ENCODE data around the gene TSC2. TPM values are rescaled to one million over a fixed set of nuclear protein-coding genes. Genes with fewer than 3 reads are reported as not detected.

TSC2 gene
- total and polyA plus RNA-seq, 9 of the 15 experiments (the other 6 are each of a cell fraction or from before 2014, with no cell fraction given), result 1.3 to 68.1 (median 16.6) TPM

DNA sequence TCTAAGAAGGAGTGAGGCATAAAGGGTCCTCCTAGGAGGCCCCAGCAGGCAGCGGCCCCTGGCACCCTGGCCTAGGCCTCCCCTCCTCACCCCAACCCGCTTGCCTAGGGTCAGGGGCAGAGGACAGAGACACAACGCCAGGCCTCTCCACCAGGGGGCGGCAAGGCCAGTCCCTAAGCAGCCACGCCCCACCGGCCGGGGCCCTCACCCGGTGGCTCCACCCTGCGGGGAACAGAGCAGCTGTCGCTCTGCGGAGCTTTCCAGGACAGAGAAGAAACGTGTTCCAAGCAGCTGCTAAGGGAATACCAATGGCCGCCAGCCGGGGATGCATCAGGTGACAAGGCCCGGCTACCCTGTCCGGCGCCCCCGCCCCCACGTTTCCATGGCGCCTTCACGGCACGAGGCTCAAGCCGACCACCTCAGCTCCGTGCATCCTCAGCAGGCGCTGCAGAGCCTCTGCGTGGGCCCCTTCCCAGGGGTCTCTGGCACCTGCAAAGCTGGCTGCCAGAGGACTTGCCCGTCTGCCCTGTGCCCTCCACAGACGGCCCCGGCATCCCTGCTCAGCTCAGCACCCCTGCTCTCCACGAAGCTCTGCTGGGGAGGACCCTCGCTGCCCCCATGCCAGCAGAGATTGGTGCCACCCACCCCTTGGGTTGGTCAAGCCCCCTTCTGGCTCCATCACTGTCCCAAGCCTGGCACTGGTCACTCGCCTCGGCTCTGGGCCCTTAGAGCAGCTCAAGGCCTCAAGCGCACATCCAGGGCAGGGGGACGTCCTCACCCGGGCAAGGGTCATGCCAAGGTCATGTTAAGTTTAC lies 43.8 kb upstream of the TSC2 start (continued):
- TF ChIP-seq, protein P1, sequence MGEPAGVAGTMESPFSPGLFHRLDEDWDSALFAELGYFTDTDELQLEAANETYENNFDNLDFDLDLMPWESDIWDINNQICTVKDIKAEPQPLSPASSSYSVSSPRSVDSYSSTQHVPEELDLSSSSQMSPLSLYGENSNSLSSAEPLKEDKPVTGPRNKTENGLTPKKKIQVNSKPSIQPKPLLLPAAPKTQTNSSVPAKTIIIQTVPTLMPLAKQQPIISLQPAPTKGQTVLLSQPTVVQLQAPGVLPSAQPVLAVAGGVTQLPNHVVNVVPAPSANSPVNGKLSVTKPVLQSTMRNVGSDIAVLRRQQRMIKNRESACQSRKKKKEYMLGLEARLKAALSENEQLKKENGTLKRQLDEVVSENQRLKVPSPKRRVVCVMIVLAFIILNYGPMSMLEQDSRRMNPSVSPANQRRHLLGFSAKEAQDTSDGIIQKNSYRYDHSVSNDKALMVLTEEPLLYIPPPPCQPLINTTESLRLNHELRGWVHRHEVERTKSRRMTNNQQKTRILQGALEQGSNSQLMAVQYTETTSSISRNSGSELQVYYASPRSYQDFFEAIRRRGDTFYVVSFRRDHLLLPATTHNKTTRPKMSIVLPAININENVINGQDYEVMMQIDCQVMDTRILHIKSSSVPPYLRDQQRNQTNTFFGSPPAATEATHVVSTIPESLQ (CRISPR knock-in tag; IDR thresholded peaks at IDR 0.05), result no peak
- TF ChIP-seq TBP (optimal IDR thresholded peaks at IDR 0.05; ENCODE audit: low read depth, low read length) (peak; percentile 40), AFF1 (IDR thresholded peaks at IDR 0.05; ENCODE audit: low read depth in 1 of 2, partially characterized antibody in 2 of 2) (no peak), TFAP4 (CRISPR knock-in tag; IDR thresholded peaks at IDR 0.05; ENCODE audit: borderline replicate concordance) (peak; percentile 98), FOXP1 (CRISPR knock-in tag; IDR thresholded peaks at IDR 0.05) (no peak), ZEB2 (IDR thresholded peaks at IDR 0.05) (no peak), ZNF449 (CRISPR knock-in tag; IDR thresholded peaks at IDR 0.05) (no peak), ZNF224 (CRISPR knock-in tag; IDR thresholded peaks at IDR 0.05) (no peak), PHTF2 (CRISPR knock-in tag; IDR thresholded peaks at IDR 0.05) (no peak), RAD51 (IDR thresholded peaks at IDR 0.05; ENCODE audit: borderline replicate concordance, low read depth) (no peak; the same call in 1 of the 2 replicates), SNAPC5 (CRISPR knock-in tag; IDR thresholded peaks at IDR 0.05) (no peak), ZNF347 (CRISPR knock-in tag; IDR thresholded peaks at IDR 0.05; ENCODE audit: low read depth) (no peak), MTA2 (IDR thresholded peaks at IDR 0.05; ENCODE audit: low read depth) (no peak)
- TF ChIP-seq, protein P2, sequence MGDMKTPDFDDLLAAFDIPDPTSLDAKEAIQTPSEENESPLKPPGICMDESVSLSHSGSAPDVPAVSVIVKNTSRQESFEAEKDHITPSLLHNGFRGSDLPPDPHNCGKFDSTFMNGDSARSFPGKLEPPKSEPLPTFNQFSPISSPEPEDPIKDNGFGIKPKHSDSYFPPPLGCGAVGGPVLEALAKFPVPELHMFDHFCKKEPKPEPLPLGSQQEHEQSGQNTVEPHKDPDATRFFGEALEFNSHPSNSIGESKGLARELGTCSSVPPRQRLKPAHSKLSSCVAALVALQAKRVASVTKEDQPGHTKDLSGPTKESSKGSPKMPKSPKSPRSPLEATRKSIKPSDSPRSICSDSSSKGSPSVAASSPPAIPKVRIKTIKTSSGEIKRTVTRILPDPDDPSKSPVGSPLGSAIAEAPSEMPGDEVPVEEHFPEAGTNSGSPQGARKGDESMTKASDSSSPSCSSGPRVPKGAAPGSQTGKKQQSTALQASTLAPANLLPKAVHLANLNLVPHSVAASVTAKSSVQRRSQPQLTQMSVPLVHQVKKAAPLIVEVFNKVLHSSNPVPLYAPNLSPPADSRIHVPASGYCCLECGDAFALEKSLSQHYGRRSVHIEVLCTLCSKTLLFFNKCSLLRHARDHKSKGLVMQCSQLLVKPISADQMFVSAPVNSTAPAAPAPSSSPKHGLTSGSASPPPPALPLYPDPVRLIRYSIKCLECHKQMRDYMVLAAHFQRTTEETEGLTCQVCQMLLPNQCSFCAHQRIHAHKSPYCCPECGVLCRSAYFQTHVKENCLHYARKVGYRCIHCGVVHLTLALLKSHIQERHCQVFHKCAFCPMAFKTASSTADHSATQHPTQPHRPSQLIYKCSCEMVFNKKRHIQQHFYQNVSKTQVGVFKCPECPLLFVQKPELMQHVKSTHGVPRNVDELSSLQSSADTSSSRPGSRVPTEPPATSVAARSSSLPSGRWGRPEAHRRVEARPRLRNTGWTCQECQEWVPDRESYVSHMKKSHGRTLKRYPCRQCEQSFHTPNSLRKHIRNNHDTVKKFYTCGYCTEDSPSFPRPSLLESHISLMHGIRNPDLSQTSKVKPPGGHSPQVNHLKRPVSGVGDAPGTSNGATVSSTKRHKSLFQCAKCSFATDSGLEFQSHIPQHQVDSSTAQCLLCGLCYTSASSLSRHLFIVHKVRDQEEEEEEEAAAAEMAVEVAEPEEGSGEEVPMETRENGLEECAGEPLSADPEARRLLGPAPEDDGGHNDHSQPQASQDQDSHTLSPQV (IDR thresholded peaks at IDR 0.05), result 0 out of 2 replicates have a peak, but pooled peaks have one; percentile 47

All from K562 (cell line).